ENCODE results near the gene TUBGCP6. TPM values are rescaled to one million over a fixed set of nuclear protein-coding genes. Genes with fewer than 3 reads are reported as not detected.

TUBGCP6 gene
- total RNA-seq, 1 donor from 2014 or later = 23.5 TPM

- no peak for DNase-seq
These were observed 18.6 kb downstream of the TUBGCP6 start for GRCh38 chr22:50226063-50226874.

- no peak for DNase-seq
These were observed 19.4 kb downstream of the TUBGCP6 start for GRCh38 chr22:50225200-50225969.

- no peak for DNase-seq
These were observed 20.8 kb downstream of the TUBGCP6 start for GRCh38 chr22:50224071-50224470.

- no peak for DNase-seq
These were observed 22.3 kb downstream of the TUBGCP6 start for GRCh38 chr22:50222508-50222907.

GRCh38 chr22:50221410-50222300, 23.2 kb downstream of the TUBGCP6 start:
- no peak for DNase-seq

GRCh38 chr22:50220603-50221409, 24.0 kb downstream of the TUBGCP6 start:
- DNase-seq = no peak

- no peak for DNase-seq
These were observed 24.8 kb downstream of the TUBGCP6 start for GRCh38 chr22:50219800-50220602.

GRCh38 chr22:50218996-50219727, 25.7 kb downstream of the TUBGCP6 start:
- peak; percentile 19 for DNase-seq

GRCh38 chr22:50218153-50218995, 26.4 kb downstream of the TUBGCP6 start:
- DNase-seq = no peak

- no peak for DNase-seq
These were observed 27.2 kb downstream of the TUBGCP6 start for GRCh38 chr22:50217543-50218152.

- no peak for DNase-seq
These were observed 27.9 kb downstream of the TUBGCP6 start for GRCh38 chr22:50216684-50217520.

GRCh38 chr22:50216055-50216683, 28.7 kb downstream of the TUBGCP6 start:
- no peak for DNase-seq

- peak; percentile 13 for DNase-seq
These were observed 29.3 kb downstream of the TUBGCP6 start for GRCh38 chr22:50215297-50216054.

GRCh38 chr22:50213263-50213662, 31.6 kb downstream of the TUBGCP6 start:
- no peak for DNase-seq

- DNase-seq = no peak
These were observed 33.7 kb downstream of the TUBGCP6 start for GRCh38 chr22:50211147-50211546.

Measured in skin of body (tissue), 2 donors.